ENCODE measurements around the gene NCBP3. TPM values are rescaled to one million over a fixed set of nuclear protein-coding genes. Genes with fewer than 3 reads are reported as not detected.

The NCBP3 gene
- total and polyA plus RNA-seq, 2 of the 8 experiments (the other 6 are each of a cell fraction or from before 2014, with no cell fraction given): 19.6 to 46.1 TPM

GRCh38 chr17:3887394-3887793, 41.3 kb upstream of the NCBP3 start:
- Histone ChIP-seq H4K5ac (ENCODE audit: insufficient read length, low read depth, low read length) (no peak overlapping the region), H3K23me2 (ENCODE audit: low read depth, low read length) (peaks cover 7% of the 10 kb centered on the region; the same call in 1 of the 2 replicates), H3K4me3 (ENCODE audit: extremely low read depth in 1 of 4, insufficient read depth in 2 of 4, low read depth in 3 of 4, low read length in 4 of 4) (no peak overlapping the region), H3K18ac (ENCODE audit: extremely low read depth, low read length) (no peak overlapping the region), H3K9ac (replicated peaks in 1 of 4; ENCODE audit: extremely low read depth in 1 of 4, low read depth in 3 of 4, low read length in 3 of 4) (no peak overlapping the region), H3K4me1 (replicated peaks in 1 of 4; ENCODE audit: control insufficient read depth in 3 of 4, insufficient read depth in 4 of 4, low read length in 3 of 4) (peaks cover 4 to 26% (median 17%) of the 10 kb centered on the region in 4 experiments), H3K27ac (ENCODE audit: low read depth, low read length) (no peak overlapping the region), H3K23ac (ENCODE audit: insufficient read length) (no peak overlapping the region), H3K4ac (replicated peaks; ENCODE audit: insufficient read length, low read depth, low read length) (no peak overlapping the region), H3K79me2 (ENCODE audit: control insufficient read depth in 1 of 2, insufficient read depth in 2 of 2, low read length in 2 of 2) (no peaks in the 10 kb centered on the region; a peak in 1 of 4 replicates), H3K4me2 (ENCODE audit: insufficient read depth in 1 of 2, low read depth in 2 of 2, low read length in 2 of 2) (no peak overlapping the region), H4K91ac (replicated peaks; ENCODE audit: insufficient read length, low read length) (no peak overlapping the region), H3K36me3 (ENCODE audit: control insufficient read depth in 2 of 4, insufficient read depth in 4 of 4, low read length in 3 of 4) (peaks cover 3 to 9% (median 5%) of the 10 kb centered on the region in 4 experiments; a peak in 5 of 8 replicates), H2BK5ac (ENCODE audit: low read depth, low read length) (peak overlapping the region; percentile 56; the same call in 1 of the 2 replicates), H2AFZ (ENCODE audit: low read length) (no peak overlapping the region), H3K56ac (replicated peaks; ENCODE audit: insufficient read length, low read depth, low read length) (no peak overlapping the region), H2BK12ac (ENCODE audit: low read depth, low read length) (0 out of 2 replicates have a peak overlapping the region, but pooled peaks have one; percentile 87), H4K8ac (ENCODE audit: extremely low read depth, insufficient read depth, low read length) (no peak overlapping the region; the same call in 1 of the 2 replicates), H2BK120ac (replicated peaks; ENCODE audit: low read depth, low read length) (no peak overlapping the region), H2AK5ac (ENCODE audit: low read depth, low read length) (peak overlapping the region; percentile 61; the same call in 1 of the 2 replicates), H3K79me1 (ENCODE audit: low read depth, low read length) (peaks cover 4% of the 10 kb centered on the region; the same call in 1 of the 2 replicates), H3K9me3 (ENCODE audit: insufficient read depth in 2 of 2, low read depth in 1 of 2, low read length in 1 of 2) (no peaks in the 10 kb centered on the region), H3K27me3 (replicated peaks in 1 of 4; ENCODE audit: control insufficient read depth in 3 of 4, extremely low read depth in 1 of 4, insufficient read depth in 3 of 4, low read length in 3 of 4) (no peaks in the 10 kb centered on the region; a peak in 1 of 7 replicates), H3K14ac (ENCODE audit: insufficient read length) (no peak overlapping the region), H2BK15ac (ENCODE audit: low read length) (no peak overlapping the region), H2BK20ac (ENCODE audit: low read length) (no peak overlapping the region), H4K20me1 (replicated peaks in 1 of 2; ENCODE audit: control insufficient read depth in 1 of 2, insufficient read depth in 2 of 2, low read length in 2 of 2) (peaks cover 3 to 8% of the 10 kb centered on the region in 2 experiments)
- TF ChIP-seq RXRA (IDR thresholded peaks at IDR 0.05; ENCODE audit: insufficient read depth, low read depth, low read length): no peak
- TF ChIP-seq POU5F1 (IDR thresholded peaks at IDR 0.05; ENCODE audit: low read depth, low read length): no peak
- no peak for TF ChIP-seq EZH2 (IDR thresholded peaks at IDR 0.05; ENCODE audit: low read depth, low read length, severe bottlenecking)
- no peak for TF ChIP-seq NANOG (IDR thresholded peaks at IDR 0.05; ENCODE audit: insufficient read depth, low read depth, low read length, poor library complexity, severe bottlenecking)
- no peak for TF ChIP-seq BRCA1 (IDR thresholded peaks at IDR 0.05; ENCODE audit: low read depth, low read length)
- no peak for TF ChIP-seq CTBP2 (IDR thresholded peaks at IDR 0.05; ENCODE audit: borderline replicate concordance, insufficient read depth, insufficient read length, low read length)
- TF ChIP-seq TBP (IDR thresholded peaks at IDR 0.05; ENCODE audit: low read depth, low read length): no peak
- no peak for TF ChIP-seq GABPA (IDR thresholded peaks at IDR 0.05; ENCODE audit: borderline replicate concordance, insufficient read depth, low read length)
- TF ChIP-seq SIX5 (IDR thresholded peaks at IDR 0.05; ENCODE audit: low read depth, low read length): no peak
- TF ChIP-seq RFX5 (IDR thresholded peaks at IDR 0.05; ENCODE audit: borderline replicate concordance, low read depth, low read length): no peak
- no peak for TF ChIP-seq KDM1A (IDR thresholded peaks at IDR 0.05; ENCODE audit: borderline replicate concordance, low read length)
- DNase-seq (ENCODE audit: low read depth in 1 of 2, low spot score in 2 of 2) (no peak), FAIRE-seq (no peak)
- WGBS, 2 experiments (ENCODE audit: extremely low coverage in 1 of 2, insufficient coverage in 1 of 2, insufficient read length in 1 of 2, insufficient replicate concordance in 2 of 2, low coverage in 1 of 2, low lambda C conversion rate in 2 of 2, missing lambda C conversion rate in 1 of 2): 74% methylated on average over 2 of the region's 2 CpGs; no CpG with 5 or more reads in 1 of the 2 experiments
- CTCF ChIA-PET (ENCODE audit: partially characterized antibody): interaction anchor here (0.8 to 3.6 kb wide), 2 partner anchors 10 to 19 kb away, joined by 3 to 16 read pairs; no protein-coding TSS in a partner anchor
- POLR2A ChIA-PET (ENCODE audit: partially characterized antibody): no interaction called here
